SK-N-SH treated with all-trans-retinoic acid at 6 μM for 48 hours (cell line): ENCODE results near the gene KCNT2.

ENCODE experiments used
- ARNTL ChIP-seq: fragments of 450-650 bp; formaldehyde crosslinking; IDR thresholded peaks from 2 replicates; pipeline ENCODE4 v1.5.0; 2020; ENCODE audit warnings: low read depth, mild to moderate bottlenecking, moderate library complexity, borderline replicate concordance
- BACH2 ChIP-seq: fragments of 250-450 bp; sonication (Bioruptor Pico); IDR thresholded peaks from 2 replicates; pipeline ENCODE4 v1.9.0; 2021; ENCODE audit warnings: mild to moderate bottlenecking, borderline replicate concordance
- CREB5 ChIP-seq: fragments of 250-450 bp; sonication (Bioruptor Pico); IDR thresholded peaks from 2 replicates; pipeline ENCODE4 v1.5.1; 2020; ENCODE audit warnings: low read depth, mild to moderate bottlenecking, moderate library complexity
- CSDC2 ChIP-seq: fragments of 250-450 bp; sonication (Bioruptor Pico); IDR thresholded peaks from 2 replicates; pipeline ENCODE4 v1.5.0; 2020; ENCODE audit warnings: mild to moderate bottlenecking, moderate library complexity
- GLIS3 ChIP-seq: fragments of 250-450 bp; sonication (Bioruptor Pico); IDR thresholded peaks from 2 replicates; pipeline ENCODE4 v1.5.0; 2020; ENCODE audit warnings: mild to moderate bottlenecking, moderate library complexity
- OSR1 ChIP-seq: fragments of 250-450 bp; sonication (Bioruptor Pico); IDR thresholded peaks from 2 replicates; pipeline ENCODE4 v1.8.0; 2022; ENCODE audit warnings: moderate library complexity, mild to moderate bottlenecking, inconsistent platforms
- PPARA ChIP-seq: fragments of 250-450 bp; sonication (Bioruptor Pico); IDR thresholded peaks from 2 replicates; pipeline ENCODE4 v1.5.0; 2020; ENCODE audit warnings: mild to moderate bottlenecking, borderline replicate concordance
- RARB ChIP-seq: fragments of 250-450 bp; sonication (Bioruptor Pico); IDR thresholded peaks from 2 replicates; pipeline ENCODE4 v1.8.0; 2021; ENCODE audit warnings: mild to moderate bottlenecking, moderate library complexity
- SNAI2 ChIP-seq: fragments of 250-450 bp; sonication (Bioruptor Pico); IDR thresholded peaks from 2 replicates; pipeline ENCODE4 v1.5.0; 2020; ENCODE audit warnings: mild to moderate bottlenecking, moderate library complexity
- TOX ChIP-seq: fragments of 250-450 bp; sonication (Bioruptor Pico); IDR thresholded peaks from 2 replicates; pipeline ENCODE4 v1.8.0; 2021; ENCODE audit warnings: mild to moderate bottlenecking, moderate library complexity, borderline replicate concordance
- ZFP3 ChIP-seq: fragments of 250-450 bp; sonication (Bioruptor Pico); IDR thresholded peaks from 2 replicates; pipeline ENCODE4 v1.5.0; 2020; ENCODE audit warnings: mild to moderate bottlenecking, moderate library complexity
- ZNF565 ChIP-seq: fragments of 450-650 bp; formaldehyde crosslinking; conservative IDR thresholded peaks from 2 replicates; pipeline ENCODE4 v1.5.0; 2020; ENCODE audit warnings: low read depth, mild to moderate bottlenecking, moderate library complexity
- ZNF8 ChIP-seq: fragments of 450-650 bp; formaldehyde crosslinking; IDR thresholded peaks from 2 replicates; pipeline ENCODE4 v1.5.0; 2020; ENCODE audit warnings: mild to moderate bottlenecking, moderate library complexity

GRCh38 chr1:196278816-196279215 is 329.4 kb downstream of the KCNT2 start:
- no peak for TF ChIP-seq CREB5 (CRISPR knock-in tag)
- no peak for TF ChIP-seq RARB (CRISPR knock-in tag)
- TF ChIP-seq PPARA (CRISPR knock-in tag): no peak
- no peak for TF ChIP-seq OSR1
- no peak for TF ChIP-seq SNAI2
- TF ChIP-seq GLIS3 (CRISPR knock-in tag): no peak
- no peak for TF ChIP-seq CSDC2 (CRISPR knock-in tag)
- TF ChIP-seq BACH2 (CRISPR knock-in tag): no peak
- TF ChIP-seq ZNF8: no peak
- no peak for TF ChIP-seq ARNTL (CRISPR knock-in tag)
- no peak for TF ChIP-seq ZFP3 (CRISPR knock-in tag)
- no peak for TF ChIP-seq ZNF565 (CRISPR knock-in tag)
- no peak for TF ChIP-seq TOX
